KBM-7 (cell line): ENCODE data around the gene OPA3.

Experiments used
- DNase-seq: peaks from one replicate; pipeline ENCODE4 v3.0.0-alpha.2; 2015
- in situ Hi-C: fragments of 300-500 bp; cut with MboI; formaldehyde crosslinking; loops from 2 replicates; pipeline ENCODE4 v1.14.3; 2020; ENCODE audit warnings: low sequenced_read_pairs, low pct_unique_long_range_greater_than_20kb, mixed read lengths

The OPA3 gene

DNA sequence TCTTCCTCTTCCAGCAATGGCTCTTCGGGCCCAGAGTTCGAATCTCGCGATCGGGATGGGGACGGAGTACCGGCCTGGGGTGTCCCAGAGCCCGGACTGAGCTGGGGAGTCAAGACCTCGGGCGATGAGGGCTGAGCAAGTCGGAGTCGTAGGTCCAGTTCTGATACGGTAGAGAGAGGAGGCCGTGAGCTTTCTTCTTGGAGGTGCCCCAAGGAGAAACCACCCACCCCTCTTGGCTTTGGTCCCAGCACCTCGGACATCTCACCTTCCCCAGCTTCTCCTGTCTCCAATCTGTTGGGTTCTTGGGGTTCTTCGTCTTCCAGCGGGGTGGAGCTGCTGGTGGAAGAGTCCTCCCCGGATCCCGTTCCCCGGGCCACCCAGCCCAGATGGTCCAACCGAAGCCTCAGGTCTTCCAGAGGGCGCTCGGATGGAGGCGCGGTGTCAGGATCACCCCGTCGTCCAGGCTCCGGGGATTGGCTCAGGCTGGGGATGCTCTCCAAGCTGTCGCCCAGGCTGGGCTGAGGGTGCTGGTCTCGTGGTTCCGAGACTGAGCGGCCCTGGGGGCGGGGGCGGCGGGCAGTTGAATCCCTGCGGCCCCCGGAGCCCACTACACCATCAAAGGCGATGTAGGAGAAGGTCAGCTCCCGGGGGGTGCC lies 90.2 kb downstream of the OPA3 start:
- no peak for DNase-seq
- in situ Hi-C loops: no loop called here

DNA sequence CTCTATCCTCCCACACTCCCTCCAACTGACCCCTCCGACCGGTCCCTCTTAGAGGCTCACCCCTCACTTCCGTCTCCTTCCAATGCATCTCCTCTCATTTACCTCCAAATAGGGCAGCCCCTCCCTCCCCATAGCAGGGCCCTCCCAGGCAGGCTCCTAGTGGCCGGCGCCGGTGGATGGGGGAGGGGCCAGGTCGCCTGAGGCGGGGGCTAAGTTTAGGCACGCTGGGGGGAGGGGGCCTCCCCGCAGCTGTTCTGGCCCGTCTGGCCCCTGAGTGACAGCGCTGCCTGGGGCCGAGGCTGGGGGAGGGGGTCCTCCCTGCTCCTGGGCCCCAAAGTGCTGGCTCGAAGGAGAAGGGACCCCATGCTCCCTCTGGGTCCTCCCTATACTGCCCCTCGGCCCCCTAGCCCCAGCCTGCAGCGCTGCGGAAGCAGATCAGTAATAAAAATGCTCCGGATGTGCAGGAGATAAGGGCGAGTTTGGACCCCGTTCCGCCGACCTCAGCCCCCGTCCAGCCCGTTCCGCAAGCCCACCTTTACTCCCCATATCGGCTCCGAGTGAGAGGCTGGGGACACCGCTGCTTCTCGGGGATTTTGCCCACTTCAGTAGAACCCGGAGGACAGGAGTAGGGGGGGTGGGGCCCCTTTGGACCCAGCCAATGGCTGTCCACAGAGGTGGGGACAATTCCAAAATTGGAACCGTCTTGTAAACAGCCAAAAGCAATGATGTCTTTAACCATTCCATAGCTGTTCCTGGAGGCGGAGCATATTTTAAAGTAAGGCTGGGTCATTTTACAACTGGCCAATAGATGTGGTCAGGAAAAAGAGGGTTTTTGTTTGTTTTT lies 91.8 kb downstream of the OPA3 start:
- in situ Hi-C loops: no loop called here
- DNase-seq: peak; percentile 76

DNA sequence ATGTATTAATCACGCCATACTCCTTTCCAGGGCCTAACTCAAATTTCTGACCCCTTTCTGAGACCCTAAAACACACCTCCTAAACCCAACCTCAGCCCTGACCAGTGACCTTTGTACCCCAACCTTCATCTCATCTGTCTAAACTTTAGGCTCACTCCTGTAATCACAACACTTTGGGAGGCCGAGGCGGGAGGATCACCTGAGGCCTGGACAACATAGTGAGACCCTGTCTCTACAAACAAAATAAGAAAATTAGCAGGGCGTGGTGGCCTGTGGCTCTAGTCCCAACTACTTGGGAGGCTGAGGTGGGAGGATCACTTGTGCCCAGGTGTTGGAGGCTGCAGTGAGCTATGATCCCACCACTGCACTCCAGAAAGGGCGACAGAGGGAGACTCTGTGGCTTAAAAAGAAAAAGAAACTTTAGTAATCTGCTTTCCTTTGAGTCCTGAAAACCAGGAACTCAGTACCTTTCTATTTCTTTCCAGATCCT lies 92.4 kb downstream of the OPA3 start:
- no peak for DNase-seq
- in situ Hi-C loops: no loop called here

DNA sequence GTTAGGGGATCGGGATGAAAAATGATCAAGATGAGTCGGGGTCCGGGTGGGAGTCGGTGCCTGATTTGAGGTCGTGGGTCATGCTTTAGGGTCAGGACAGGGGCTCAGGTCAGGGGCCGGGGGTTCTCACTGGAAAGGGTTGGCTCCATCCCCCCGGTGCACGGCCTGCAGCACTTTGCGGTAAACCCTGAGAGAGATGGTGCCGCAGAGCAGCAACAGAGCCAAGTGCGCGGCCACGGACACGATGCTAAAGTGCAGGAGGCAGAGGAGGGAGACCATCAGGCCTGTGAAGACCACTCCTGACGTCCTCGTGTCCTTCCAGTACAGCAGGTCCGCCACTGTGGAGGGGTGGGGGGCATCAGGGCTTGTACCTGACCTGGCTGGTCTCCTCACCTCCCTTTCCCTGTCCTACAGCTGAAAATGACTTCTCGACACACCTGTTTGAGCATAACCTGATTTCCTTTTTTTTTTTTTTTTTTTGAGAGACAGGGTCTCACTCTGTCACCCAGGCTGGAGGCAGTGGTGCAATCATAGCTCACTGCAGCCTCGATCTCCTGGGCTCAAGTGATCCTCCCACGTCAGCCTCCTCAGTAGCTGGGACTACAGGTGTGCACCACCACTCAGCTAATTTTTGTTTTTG lies 95.3 kb downstream of the OPA3 start:
- in situ Hi-C loops: no loop called here
- no peak for DNase-seq

DNA sequence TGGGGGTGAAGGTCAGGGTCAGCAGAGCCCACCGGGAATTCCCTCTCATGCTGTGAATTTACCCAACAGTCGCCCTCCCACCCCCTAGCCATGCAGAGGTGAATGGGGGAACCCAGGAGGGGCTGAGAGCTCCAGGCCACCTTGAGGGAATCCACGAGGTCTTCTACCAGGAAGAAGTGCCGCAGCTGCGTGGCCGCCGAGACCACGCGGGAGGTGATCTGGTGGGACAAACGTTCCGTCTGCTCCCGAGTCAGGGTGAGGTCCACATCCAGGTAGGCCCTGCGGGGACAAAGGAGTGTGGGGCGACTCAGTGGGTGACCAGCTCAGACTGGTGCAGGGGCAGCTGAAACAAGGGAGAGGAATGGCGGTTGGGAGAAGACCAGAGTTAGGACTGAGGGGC lies 95.9 kb downstream of the OPA3 start:
- DNase-seq: no peak
- in situ Hi-C loops: no loop called here

DNA sequence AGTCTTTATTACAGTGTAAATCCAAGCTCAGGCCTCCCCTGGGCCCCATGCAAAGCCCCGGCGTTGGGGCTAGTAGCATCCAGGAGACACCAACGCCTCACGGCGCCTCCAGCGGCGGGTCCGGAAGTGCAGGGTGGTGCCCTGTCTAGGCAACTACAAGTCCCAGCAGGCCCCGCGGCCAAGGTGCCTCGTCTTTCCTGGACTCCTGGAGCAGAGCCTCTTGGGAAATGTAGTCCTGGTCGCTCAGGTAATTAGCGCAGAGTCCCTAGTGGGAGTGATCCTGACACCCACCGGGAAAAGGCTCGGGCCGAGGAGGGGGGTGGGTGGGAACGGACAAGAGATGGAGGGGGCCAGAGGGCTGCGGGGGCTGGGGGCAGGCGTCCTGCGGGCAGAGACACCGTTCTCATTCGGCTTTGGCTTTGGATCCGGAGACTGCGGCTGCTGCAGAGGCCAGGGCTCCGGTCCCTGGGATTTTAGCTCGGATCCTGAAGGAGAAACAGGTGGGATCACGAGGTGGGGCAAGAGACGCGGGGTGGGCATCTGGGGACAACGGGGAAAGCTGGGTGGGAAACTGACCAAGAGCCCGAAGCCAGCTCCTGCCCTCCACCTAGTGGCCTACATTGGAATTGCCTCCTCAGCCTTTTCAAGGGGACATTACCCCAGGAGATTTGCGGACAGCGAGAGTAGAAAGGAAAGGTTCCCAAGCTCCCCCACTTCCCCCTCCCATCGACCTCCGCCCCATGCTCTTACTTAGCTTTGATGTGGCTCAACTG lies 99.1 kb downstream of the OPA3 start:
- DNase-seq: peak; percentile 94
- in situ Hi-C loops: no loop called here

DNA sequence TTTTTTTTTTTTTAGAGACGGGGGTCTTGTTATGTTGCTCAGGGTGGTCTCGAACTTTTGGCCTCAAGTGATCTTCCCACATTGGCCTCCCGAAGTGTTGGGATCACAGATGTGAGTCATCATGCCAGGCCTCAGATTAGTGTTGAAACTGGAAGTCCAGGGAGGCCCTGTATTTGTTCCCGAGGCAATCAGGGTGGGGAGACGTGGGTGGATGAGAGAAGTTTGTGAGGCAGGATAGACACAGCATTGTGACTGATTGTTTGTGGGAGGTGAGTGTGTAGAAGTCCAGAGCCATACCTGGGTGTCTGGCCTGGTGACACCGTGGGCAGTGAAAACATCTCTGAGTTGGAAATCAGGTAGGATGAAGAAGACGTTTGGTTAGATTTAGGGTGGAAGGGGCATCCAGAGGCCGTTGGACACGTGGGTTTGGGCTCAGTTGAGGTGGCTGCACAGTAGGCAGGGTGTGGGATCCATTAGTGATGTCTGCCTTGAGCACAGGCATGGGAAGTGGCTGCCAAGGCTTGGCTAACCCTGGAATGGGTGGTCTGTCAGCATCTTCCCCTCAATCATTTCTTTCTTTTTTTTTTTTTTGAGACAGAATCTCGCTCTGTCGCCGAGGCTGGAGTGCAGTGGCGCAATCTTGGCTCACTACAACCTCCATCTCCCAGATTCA lies 100.2 kb downstream of the OPA3 start:
- DNase-seq: no peak
- in situ Hi-C loops: no loop called here

DNA sequence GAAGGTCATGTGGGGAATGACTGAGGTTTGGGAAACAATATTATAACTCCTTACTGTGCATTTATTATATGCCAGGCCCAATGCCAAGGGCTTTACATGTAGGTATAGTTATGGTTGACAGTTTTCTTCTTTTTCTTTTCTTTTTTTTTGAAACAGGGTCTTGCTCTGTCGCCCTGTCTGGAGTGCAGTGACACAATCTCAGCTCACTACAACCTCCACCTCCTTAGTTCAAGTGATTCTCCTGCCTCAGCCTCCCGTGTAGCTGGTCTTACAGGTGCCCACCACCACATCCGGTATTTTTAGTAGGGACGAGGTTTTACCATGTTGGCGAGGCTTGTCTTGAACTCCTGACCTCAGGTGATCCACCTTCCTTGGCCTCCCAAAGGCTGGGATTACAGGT lies 101.6 kb downstream of the OPA3 start:
- DNase-seq: no peak
- in situ Hi-C loops: no loop called here

DNA sequence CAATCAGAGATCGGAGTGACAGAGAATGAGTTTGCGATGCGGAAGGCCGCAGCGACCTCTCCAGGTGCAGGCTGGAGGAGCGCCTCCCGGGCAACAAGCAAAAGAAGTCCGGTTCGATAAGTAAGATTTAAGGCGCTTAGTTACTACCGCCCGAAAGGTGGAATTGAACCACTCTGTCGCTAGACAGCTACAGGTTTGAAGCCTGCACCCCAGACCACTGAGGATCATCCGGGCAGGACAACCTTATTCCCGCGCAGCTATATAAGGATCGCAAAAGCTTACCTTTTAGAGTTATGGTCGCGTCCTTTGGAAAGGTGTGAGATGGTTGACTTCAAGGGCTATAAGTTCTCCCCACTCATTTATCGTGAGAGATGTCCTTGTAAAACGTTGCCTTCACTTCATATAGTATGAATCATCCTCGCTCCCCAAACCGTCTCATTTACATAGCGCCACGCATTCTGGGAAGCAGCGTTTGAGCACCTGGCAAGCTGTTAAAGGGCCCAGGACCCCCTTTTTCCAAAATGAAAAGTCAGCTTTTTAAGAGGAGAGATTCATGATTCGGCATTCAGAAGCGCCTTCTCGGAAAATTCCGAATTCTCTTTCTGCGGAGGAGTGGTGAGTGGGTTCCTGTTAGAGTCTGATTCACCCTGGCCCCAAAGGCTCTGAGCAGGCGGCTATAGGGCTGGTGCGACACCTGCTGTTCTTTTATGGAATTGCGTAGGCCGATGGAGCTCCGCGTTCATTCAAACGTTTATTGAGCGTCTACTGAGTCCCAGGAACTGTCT lies 106.0 kb downstream of the OPA3 start:
- DNase-seq: peak; percentile 96
- in situ Hi-C loops: no loop called here

DNA sequence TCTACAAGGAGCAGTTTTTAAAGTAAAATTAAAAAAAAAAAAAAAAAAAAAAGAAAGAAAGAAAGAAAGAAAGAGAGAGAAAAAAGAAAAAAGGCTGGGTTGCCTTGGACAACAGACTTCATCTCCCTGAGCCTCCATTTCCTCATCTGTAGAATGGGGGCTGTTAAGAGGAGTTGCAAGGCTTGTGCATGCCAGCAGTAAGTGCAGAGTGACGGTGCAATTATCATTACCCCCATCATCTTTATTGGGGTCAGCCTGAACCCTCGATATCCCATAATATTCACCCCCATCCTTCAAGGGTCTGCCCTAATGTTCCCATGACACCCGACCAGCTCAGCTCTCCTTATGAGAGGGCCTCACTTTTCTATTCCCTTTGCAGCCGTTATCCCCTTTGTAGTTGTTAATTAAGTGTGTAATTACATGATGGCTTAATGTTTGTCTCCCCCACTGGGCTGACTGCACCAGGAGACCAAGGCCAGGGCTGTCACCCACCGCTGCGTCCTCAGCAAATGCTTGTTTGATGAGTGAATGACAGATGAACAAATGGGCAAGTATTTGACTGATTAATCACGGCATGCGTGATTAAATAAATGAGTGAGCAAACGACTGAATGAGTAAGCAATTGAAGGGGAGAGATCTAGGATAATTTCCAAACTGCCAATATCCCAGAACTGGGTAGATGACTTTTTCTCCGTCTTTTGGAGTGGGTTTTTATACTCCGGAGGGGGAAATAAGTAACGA lies 106.7 kb downstream of the OPA3 start:
- DNase-seq: no peak
- in situ Hi-C loops: no loop called here
